Testis (tissue), 3 donors: ENCODE measurements around the gene GPD1L. TPM values are rescaled to one million over a fixed set of nuclear protein-coding genes. Genes with fewer than 3 reads are reported as not detected.

ENCODE experiments used
- DNase-seq: peaks from one replicate; pipeline ENCODE4 v3.0.0-alpha.2; 2019
- H3K27ac ChIP-seq, 2 donors: fragments of 200-600 bp; sonication (generic); one replicate each; pipeline ENCODE4 v1.5.1; 2019
- H3K27me3 ChIP-seq: fragments of 200-600 bp; sonication (generic); one replicate; pipeline ENCODE4 v1.5.1; 2019
- H3K36me3 ChIP-seq: fragments of 200-600 bp; sonication (generic); one replicate; pipeline ENCODE4 v1.5.1; 2017; ENCODE audit warnings: low read depth; ENCODE audit errors: missing control alignments
- H3K4me1 ChIP-seq: fragments of 200-600 bp; sonication (generic); one replicate; pipeline ENCODE4 v1.5.1; 2019
- H3K4me3 ChIP-seq, 2 donors: fragments of 200-600 bp; sonication (generic); one replicate each; pipeline ENCODE4 v1.5.1; 2017 to 2019
- H3K9me3 ChIP-seq: fragments of 200-600 bp; sonication (generic); one replicate; pipeline ENCODE4 v1.5.1; 2017
- POLR2A ChIP-seq: fragments of 450-650 bp; IDR thresholded peaks from one replicate; pipeline ENCODE4 v1.6.1; 2017; ENCODE audit warnings: antibody characterized with exemption, mild to moderate bottlenecking, moderate library complexity
- WGBS, 2 donors: methylation state at CpG; one replicate each; pipeline ENCODE4 v1.1.5; 2018; 5-methylcytosine and 5-hydroxymethylcytosine counted together
- intact Hi-C: fragments of 100-400 bp; cut with DNase I; formaldehyde crosslinking; loops from one replicate; pipeline ENCODE4 v1.15.1; 2023; ENCODE audit warnings: low total_unique reads
- polyA plus RNA-seq: library from polyadenylated mRNA; stranded (reverse); fragments of 350-450 nt; fragmentation: Illumina TruSeq; extraction: RNeasy Lipid Tissue Mini Kit (QIAGEN cat#74804); gene quantifications from one replicate; pipeline ENCODE4 v1.2.3, GENCODE V29; 2014; ENCODE audit warnings: low read depth, low replicate concordance; ENCODE audit not compliant: insufficient read depth
- total RNA-seq, 2 donors: library from RNA; depleted of rRNA; stranded (reverse); fragments of >200 nt; gene quantifications; one replicate each; pipeline ENCODE4 v1.2.3, GENCODE V29; 2016
- TF ChIP-seq, protein P1 (sequence below), 3 experiments: fragments of 450-650 bp in 2 of 3; fragments of 200-600 bp in 1 of 3; sonication (generic) in 1 of 3; IDR thresholded peaks; one replicate each; pipeline ENCODE4 v1.5.1; 2016 to 2019; ENCODE audit warnings: antibody characterized with exemption in 3 of 3, mild to moderate bottlenecking in 2 of 3, moderate library complexity in 1 of 3

GPD1L gene
- total and polyA plus RNA-seq, 3 donors from 2014 or later, result 13.4 to 18.4 (median 15.4) TPM

DNA sequence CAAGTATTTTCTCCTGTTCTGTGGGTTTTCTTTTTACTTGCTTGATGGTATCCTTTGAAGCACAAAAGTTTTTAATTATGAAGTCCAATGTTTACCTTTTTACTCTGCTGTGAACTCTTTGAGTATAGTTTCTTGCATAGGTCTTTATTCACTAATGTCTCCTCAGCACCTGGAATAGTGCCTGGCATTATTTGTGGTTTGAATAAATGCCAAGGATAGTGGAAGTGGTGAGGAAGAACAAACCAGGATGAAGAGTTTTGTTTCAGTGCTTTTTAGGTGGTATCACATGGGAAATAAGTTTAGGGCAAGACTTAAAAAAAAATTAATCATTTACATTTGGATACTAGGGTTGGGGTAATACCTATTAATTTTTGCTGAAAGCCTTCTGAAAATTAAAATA, 25.7 kb downstream of the GPD1L start:
- Histone ChIP-seq H3K4me3 (no peak overlapping the region), H3K27ac (no peak overlapping the region), H3K9me3 (no peaks in the 10 kb centered on the region), H3K27me3 (no peaks in the 10 kb centered on the region), H3K36me3 (no peaks in the 10 kb centered on the region), H3K4me1 (peaks cover 9% of the 10 kb centered on the region)
- DNase-seq, result no peak
- no peak for TF ChIP-seq POLR2A
- TF ChIP-seq, protein P1, sequence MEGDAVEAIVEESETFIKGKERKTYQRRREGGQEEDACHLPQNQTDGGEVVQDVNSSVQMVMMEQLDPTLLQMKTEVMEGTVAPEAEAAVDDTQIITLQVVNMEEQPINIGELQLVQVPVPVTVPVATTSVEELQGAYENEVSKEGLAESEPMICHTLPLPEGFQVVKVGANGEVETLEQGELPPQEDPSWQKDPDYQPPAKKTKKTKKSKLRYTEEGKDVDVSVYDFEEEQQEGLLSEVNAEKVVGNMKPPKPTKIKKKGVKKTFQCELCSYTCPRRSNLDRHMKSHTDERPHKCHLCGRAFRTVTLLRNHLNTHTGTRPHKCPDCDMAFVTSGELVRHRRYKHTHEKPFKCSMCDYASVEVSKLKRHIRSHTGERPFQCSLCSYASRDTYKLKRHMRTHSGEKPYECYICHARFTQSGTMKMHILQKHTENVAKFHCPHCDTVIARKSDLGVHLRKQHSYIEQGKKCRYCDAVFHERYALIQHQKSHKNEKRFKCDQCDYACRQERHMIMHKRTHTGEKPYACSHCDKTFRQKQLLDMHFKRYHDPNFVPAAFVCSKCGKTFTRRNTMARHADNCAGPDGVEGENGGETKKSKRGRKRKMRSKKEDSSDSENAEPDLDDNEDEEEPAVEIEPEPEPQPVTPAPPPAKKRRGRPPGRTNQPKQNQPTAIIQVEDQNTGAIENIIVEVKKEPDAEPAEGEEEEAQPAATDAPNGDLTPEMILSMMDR (IDR thresholded peaks at IDR 0.05), result no peak
- intact Hi-C loops, result no loop called here

DNA sequence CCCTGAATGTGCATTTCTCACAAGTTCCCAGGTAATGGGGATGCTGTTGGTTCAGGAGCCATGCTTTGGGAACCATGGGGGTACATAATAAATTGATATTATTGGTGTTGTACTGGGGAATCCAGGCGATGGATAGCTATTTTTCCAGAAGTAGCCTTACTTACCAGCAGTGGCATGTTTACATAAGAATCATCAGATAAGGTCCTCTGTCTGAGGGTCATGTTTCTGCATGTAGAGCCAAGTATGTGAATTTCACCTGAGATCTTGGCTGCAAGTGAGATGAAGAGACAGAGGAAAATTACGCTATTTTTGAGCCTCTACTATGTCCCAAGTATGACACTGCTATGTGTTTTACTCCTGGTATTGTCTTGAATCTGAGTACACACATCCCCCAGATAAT, 26.3 kb downstream of the GPD1L start:
- TF ChIP-seq POLR2A, result no peak
- TF ChIP-seq, protein P1 (IDR thresholded peaks at IDR 0.05), result no peak
- 91 to 97% methylated on average over 2 of the region's 2 CpGs for WGBS, 2 donors
- Histone ChIP-seq H3K4me1 (peaks cover 9% of the 10 kb centered on the region), H3K4me3 (no peak overlapping the region), H3K27ac (no peak overlapping the region), H3K36me3 (no peaks in the 10 kb centered on the region), H3K27me3 (no peaks in the 10 kb centered on the region), H3K9me3 (no peaks in the 10 kb centered on the region)
- intact Hi-C loops, result no loop called here
- no peak for DNase-seq

DNA sequence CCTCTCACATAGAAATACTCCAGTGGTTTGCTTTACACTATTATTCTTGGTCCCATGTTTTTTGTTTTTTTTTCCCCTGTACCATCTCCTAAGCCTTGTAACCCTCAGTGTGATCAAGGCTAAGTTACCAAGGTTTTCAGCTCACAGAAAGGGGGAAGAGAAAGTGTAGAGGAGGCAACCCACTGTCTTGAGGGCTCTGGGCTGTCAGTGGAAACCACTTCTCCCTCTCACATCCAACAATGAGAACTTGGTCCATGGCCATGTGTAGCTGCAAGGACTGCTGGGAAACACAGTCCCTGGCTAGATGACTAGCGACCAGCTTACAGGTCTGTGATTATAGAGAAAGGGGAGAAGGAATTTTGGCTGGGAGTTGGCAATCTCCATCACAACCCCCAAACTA, 30.3 kb downstream of the GPD1L start:
- no peak for DNase-seq
- Histone ChIP-seq H3K36me3 (no peaks in the 10 kb centered on the region), H3K9me3 (no peaks in the 10 kb centered on the region), H3K27me3 (no peaks in the 10 kb centered on the region), H3K4me3 (no peak overlapping the region), H3K27ac (no peak overlapping the region), H3K4me1 (peaks cover 9% of the 10 kb centered on the region)
- no peak for TF ChIP-seq POLR2A
- TF ChIP-seq, protein P1 (IDR thresholded peaks at IDR 0.05), result no peak
- 95 to 100% methylated on average over 1 of the region's 1 CpG for WGBS, 2 donors
- intact Hi-C loops, result no loop called here

DNA sequence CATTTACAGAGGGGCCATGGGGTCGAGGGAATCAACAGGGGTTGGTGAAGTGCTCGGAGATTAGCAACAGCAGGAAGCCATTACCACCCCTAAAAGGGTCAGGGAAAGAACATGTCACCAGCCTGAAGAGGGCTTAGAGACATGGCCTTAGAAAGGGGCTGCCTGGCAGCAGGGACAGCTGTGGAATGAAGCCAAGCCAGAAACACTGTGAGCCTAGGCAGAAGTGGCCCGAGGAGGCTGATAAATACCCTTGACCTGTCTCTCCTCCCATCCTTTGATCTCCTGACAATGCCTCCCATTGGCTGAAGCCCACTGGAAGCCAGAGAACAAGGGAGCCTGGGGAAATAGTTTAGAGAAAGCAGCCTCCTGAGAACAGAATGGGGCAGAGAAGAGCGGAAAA, 31.4 kb downstream of the GPD1L start:
- Histone ChIP-seq H3K4me1 (peaks cover 8% of the 10 kb centered on the region), H3K36me3 (no peaks in the 10 kb centered on the region), H3K27ac (no peak overlapping the region), H3K4me3 (no peak overlapping the region), H3K9me3 (no peaks in the 10 kb centered on the region), H3K27me3 (no peaks in the 10 kb centered on the region)
- 77 to 78% methylated on average over 4 of the region's 4 CpGs for WGBS, 2 donors
- DNase-seq, result no peak
- intact Hi-C loops, result no loop called here
- TF ChIP-seq POLR2A, result no peak
- TF ChIP-seq, protein P1 (IDR thresholded peaks at IDR 0.05), result no peak

DNA sequence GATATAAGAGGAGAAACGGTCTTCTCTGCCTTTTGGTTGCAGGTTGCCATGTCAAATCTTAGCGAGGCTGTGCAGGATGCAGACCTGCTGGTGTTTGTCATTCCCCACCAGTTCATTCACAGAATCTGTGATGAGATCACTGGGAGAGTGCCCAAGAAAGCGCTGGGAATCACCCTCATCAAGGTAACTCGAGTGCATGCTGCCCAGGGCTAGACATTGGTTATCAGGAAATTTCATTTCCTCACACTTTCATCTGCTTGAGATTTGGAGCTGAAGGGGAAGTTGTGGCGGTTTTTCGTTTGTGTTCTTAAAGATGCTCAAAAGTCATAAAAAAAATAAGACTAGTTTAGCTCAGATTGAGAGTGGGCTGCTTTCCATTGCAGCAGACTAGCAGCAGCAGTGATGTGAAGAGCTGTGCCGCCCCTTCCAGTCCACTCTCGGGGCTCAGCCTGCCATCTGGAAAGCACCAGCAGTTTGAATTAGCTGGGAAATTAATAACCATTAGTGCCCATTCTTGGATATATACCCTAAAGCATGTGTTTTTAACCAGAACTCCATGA, 32.2 kb downstream of the GPD1L start:
- Histone ChIP-seq H3K27me3 (no peaks in the 10 kb centered on the region), H3K9me3 (no peaks in the 10 kb centered on the region), H3K4me1 (peaks cover under 1% of the 10 kb centered on the region), H3K36me3 (no peaks in the 10 kb centered on the region), H3K27ac (no peak overlapping the region), H3K4me3 (no peak overlapping the region)
- intact Hi-C loops, result no loop called here
- TF ChIP-seq, protein P1 (IDR thresholded peaks at IDR 0.05), result no peak
- TF ChIP-seq POLR2A, result no peak
- WGBS, 2 donors, result 86 to 88% methylated on average over 8 of the region's 8 CpGs
- no peak for DNase-seq
